ENCODE data around the gene CD59. TPM values are rescaled to one million over a fixed set of nuclear protein-coding genes. Genes with fewer than 3 reads are reported as not detected.

The CD59 gene
- total and polyA plus RNA-seq, 9 of the 15 experiments (the other 6 are each of a cell fraction or from before 2014, with no cell fraction given) = 38.1 to 338 (median 173) TPM

DNA sequence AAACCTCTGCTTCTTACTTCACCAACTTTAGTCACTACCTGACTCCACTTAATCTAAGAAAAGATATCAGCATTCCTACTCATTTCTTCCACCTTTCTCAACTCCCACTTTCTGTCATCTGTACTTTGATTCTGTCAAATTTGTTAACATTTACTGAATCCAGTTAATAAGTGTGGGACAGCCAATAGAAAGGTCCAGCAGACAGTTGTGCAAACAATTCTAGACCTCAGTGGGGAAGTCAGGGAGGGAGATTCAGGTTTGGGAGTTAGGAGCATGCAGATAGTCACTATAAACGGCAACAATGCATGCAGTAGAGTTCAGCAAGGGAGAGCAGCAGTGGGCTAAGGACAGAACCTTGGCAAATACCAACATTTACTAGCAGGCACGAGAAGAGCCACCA is 34.0 kb upstream of the CD59 start:
- Histone ChIP-seq H3K9ac (ENCODE audit: insufficient read depth in 1 of 2, low read depth in 2 of 2, low read length in 2 of 2) (no peak overlapping the region), H2AFZ (ENCODE audit: low read depth, low read length) (no peak overlapping the region), H3K4me2 (ENCODE audit: insufficient read depth, low read length) (no peak overlapping the region), H3K4me3 (no peak overlapping the region), H4K20me1 (replicated peaks; ENCODE audit: control insufficient read depth, insufficient read depth, low read length) (0 out of 2 replicates have a peak, but pooled peaks cover 7% of the 10 kb centered on the region), H3K9me1 (ENCODE audit: control insufficient read depth, insufficient read depth, low read length) (no peaks in the 10 kb centered on the region), H3K9me3 (replicated peaks; ENCODE audit: control insufficient read depth, insufficient read depth, low read depth, low read length) (no peaks in the 10 kb centered on the region), H3K36me3 (ENCODE audit: control insufficient read depth, insufficient read depth, low read length) (peaks cover 38% of the 10 kb centered on the region; the same call in 2 of the 3 replicates), H3K79me2 (ENCODE audit: control insufficient read depth, insufficient read depth, low read length) (peaks cover 27% of the 10 kb centered on the region), H3K27ac (ENCODE audit: extremely low read depth, low read depth, low read length) (no peak overlapping the region), H3K4me1 (replicated peaks in 1 of 2; ENCODE audit: control insufficient read depth in 2 of 2, insufficient read depth in 2 of 2, low read length in 2 of 2) (peaks cover 18 to 23% of the 10 kb centered on the region in 2 experiments; a peak in 4 of 5 replicates), H3K27me3 (ENCODE audit: control insufficient read depth in 2 of 2, insufficient read depth in 2 of 2, low read length in 2 of 2) (peaks cover 0 to 2% of the 10 kb centered on the region in 2 experiments; a peak in 2 of 5 replicates)
- WGBS (ENCODE audit: insufficient coverage, low coverage, missing lambda C conversion rate) = 33% methylated on average over 2 of the region's 2 CpGs
- intact Hi-C loops (cut with micrococcal nuclease) = no loop called here
- FAIRE-seq (no peak), ATAC-seq (no peak), DNase-seq (ENCODE audit: extremely low read depth in 1 of 4, low spot score in 3 of 4) (no peak)
- POLR2A ChIA-PET = no interaction called here
- CTCF ChIA-PET (ENCODE audit: low intra/inter-chr PET ratio) = no interaction called here
- BruUV-seq (replicated peaks) = no TSS peak
- in situ Hi-C loops (cut with MboI) = no loop called here
- TF ChIP-seq BHLHE40 (IDR thresholded peaks at IDR 0.05; ENCODE audit: low read length) (no peak), KDM2B (CRISPR knock-in tag; IDR thresholded peaks at IDR 0.05) (no peak), MCM7 (IDR thresholded peaks at IDR 0.05) (no peak), TCFL5 (CRISPR knock-in tag; conservative IDR thresholded peaks at IDR 0.05) (no peak), CBX5 (IDR thresholded peaks at IDR 0.05; ENCODE audit: borderline replicate concordance, low read depth) (no peak), SREBF2 (CRISPR knock-in tag; IDR thresholded peaks at IDR 0.05) (no peak), DNMT1 (IDR thresholded peaks at IDR 0.05) (no peak), PRPF4 (IDR thresholded peaks at IDR 0.05; ENCODE audit: insufficient read depth, low read depth, low read length, poor library complexity, severe bottlenecking) (no peak), ZC3H11A (IDR thresholded peaks at IDR 0.05; ENCODE audit: low read depth, low read length) (no peak), RAD51 (IDR thresholded peaks at IDR 0.05; ENCODE audit: borderline replicate concordance, low read depth) (no peak)
- TF ChIP-seq, protein P1, sequence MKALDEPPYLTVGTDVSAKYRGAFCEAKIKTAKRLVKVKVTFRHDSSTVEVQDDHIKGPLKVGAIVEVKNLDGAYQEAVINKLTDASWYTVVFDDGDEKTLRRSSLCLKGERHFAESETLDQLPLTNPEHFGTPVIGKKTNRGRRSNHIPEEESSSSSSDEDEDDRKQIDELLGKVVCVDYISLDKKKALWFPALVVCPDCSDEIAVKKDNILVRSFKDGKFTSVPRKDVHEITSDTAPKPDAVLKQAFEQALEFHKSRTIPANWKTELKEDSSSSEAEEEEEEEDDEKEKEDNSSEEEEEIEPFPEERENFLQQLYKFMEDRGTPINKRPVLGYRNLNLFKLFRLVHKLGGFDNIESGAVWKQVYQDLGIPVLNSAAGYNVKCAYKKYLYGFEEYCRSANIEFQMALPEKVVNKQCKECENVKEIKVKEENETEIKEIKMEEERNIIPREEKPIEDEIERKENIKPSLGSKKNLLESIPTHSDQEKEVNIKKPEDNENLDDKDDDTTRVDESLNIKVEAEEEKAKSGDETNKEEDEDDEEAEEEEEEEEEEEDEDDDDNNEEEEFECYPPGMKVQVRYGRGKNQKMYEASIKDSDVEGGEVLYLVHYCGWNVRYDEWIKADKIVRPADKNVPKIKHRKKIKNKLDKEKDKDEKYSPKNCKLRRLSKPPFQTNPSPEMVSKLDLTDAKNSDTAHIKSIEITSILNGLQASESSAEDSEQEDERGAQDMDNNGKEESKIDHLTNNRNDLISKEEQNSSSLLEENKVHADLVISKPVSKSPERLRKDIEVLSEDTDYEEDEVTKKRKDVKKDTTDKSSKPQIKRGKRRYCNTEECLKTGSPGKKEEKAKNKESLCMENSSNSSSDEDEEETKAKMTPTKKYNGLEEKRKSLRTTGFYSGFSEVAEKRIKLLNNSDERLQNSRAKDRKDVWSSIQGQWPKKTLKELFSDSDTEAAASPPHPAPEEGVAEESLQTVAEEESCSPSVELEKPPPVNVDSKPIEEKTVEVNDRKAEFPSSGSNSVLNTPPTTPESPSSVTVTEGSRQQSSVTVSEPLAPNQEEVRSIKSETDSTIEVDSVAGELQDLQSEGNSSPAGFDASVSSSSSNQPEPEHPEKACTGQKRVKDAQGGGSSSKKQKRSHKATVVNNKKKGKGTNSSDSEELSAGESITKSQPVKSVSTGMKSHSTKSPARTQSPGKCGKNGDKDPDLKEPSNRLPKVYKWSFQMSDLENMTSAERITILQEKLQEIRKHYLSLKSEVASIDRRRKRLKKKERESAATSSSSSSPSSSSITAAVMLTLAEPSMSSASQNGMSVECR (CRISPR knock-in tag; IDR thresholded peaks at IDR 0.05) = no peak
- TF ChIP-seq, protein P2, sequence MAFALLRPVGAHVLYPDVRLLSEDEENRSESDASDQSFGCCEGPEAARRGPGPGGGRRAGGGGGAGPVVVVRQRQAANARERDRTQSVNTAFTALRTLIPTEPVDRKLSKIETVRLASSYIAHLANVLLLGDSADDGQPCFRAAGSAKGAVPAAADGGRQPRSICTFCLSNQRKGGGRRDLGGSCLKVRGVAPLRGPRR (CRISPR knock-in tag; IDR thresholded peaks at IDR 0.05) = no peak
- TF ChIP-seq, protein P3, sequence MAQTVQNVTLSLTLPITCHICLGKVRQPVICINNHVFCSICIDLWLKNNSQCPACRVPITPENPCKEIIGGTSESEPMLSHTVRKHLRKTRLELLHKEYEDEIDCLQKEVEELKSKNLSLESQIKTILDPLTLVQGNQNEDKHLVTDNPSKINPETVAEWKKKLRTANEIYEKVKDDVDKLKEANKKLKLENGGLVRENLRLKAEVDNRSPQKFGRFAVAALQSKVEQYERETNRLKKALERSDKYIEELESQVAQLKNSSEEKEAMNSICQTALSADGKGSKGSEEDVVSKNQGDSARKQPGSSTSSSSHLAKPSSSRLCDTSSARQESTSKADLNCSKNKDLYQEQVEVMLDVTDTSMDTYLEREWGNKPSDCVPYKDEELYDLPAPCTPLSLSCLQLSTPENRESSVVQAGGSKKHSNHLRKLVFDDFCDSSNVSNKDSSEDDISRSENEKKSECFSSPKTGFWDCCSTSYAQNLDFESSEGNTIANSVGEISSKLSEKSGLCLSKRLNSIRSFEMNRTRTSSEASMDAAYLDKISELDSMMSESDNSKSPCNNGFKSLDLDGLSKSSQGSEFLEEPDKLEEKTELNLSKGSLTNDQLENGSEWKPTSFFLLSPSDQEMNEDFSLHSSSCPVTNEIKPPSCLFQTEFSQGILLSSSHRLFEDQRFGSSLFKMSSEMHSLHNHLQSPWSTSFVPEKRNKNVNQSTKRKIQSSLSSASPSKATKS (CRISPR knock-in tag; IDR thresholded peaks at IDR 0.05) = no peak
- TF ChIP-seq, protein P4, sequence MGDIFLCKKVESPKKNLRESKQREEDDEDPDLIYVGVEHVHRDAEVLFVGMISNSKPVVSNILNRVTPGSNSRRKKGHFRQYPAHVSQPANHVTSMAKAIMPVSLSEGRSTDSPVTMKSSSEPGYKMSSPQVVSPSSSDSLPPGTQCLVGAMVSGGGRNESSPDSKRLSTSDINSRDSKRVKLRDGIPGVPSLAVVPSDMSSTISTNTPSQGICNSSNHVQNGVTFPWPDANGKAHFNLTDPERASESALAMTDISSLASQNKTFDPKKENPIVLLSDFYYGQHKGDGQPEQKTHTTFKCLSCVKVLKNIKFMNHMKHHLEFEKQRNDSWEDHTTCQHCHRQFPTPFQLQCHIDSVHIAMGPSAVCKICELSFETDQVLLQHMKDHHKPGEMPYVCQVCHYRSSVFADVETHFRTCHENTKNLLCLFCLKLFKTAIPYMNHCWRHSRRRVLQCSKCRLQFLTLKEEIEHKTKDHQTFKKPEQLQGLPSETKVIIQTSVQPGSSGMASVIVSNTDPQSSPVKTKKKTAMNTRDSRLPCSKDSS (IDR thresholded peaks at IDR 0.05; ENCODE audit: low read depth, partially characterized antibody) = no peak

All from K562 (cell line).